ENCODE data around the gene ABAT. TPM values are rescaled to one million over a fixed set of nuclear protein-coding genes. Genes with fewer than 3 reads are reported as not detected.

The ABAT gene
- total and polyA plus RNA-seq, 2 experiments from 2014 or later = 31.2 to 59.1 TPM

DNA sequence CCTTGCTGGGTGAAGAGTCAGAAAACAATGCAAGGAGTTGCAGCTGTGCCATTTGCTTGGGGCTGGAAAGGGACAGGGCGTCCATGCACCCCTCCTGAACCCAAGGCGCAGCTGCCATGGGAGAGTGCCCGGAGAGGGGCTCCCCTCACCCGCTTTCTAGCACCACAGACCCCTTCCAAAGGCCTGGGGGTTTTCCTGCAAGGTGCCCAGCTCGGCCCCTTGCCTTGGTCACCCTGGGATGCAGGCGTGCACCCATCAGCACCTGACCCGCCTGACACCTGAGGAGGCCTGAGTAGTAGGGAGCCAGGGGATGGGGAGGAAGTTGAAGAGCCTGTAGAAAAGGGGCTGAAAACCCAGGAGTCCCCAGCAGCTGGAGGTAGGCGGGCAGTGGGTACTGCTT is 92.8 kb downstream of the ABAT start:
- H3K27me3 ChIP-seq = no peaks in the 10 kb centered on the region
- no peak overlapping the region for H3K4me2 ChIP-seq
- H3K9me3 ChIP-seq (ENCODE audit: low read depth) = no peaks in the 10 kb centered on the region
- H3K9me2 ChIP-seq (replicated peaks; ENCODE audit: insufficient read depth) = no peaks in the 10 kb centered on the region
- no peaks in the 10 kb centered on the region for H3K4me1 ChIP-seq (ENCODE audit: insufficient read depth)
- no peak overlapping the region for H2AFZ ChIP-seq
- no peaks in the 10 kb centered on the region for H3K36me3 ChIP-seq (replicated peaks; ENCODE audit: insufficient read depth, low read depth)
- no peak for DNase-seq (ENCODE audit: low spot score)
- no peaks in the 10 kb centered on the region for H4K20me1 ChIP-seq (ENCODE audit: insufficient read depth, poor library complexity, severe bottlenecking)
- WGBS (ENCODE audit: low lambda C conversion rate, missing lambda C conversion rate) = 94% methylated on average over 8 of the region's 8 CpGs
- no peaks in the 10 kb centered on the region for H3K79me2 ChIP-seq
- H3K4me3 ChIP-seq = no peak overlapping the region
- TF ChIP-seq, protein P1, sequence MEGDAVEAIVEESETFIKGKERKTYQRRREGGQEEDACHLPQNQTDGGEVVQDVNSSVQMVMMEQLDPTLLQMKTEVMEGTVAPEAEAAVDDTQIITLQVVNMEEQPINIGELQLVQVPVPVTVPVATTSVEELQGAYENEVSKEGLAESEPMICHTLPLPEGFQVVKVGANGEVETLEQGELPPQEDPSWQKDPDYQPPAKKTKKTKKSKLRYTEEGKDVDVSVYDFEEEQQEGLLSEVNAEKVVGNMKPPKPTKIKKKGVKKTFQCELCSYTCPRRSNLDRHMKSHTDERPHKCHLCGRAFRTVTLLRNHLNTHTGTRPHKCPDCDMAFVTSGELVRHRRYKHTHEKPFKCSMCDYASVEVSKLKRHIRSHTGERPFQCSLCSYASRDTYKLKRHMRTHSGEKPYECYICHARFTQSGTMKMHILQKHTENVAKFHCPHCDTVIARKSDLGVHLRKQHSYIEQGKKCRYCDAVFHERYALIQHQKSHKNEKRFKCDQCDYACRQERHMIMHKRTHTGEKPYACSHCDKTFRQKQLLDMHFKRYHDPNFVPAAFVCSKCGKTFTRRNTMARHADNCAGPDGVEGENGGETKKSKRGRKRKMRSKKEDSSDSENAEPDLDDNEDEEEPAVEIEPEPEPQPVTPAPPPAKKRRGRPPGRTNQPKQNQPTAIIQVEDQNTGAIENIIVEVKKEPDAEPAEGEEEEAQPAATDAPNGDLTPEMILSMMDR (IDR thresholded peaks at IDR 0.05; ENCODE audit: poor library complexity) = no peak
- TF ChIP-seq EZH2 (IDR thresholded peaks at IDR 0.05; ENCODE audit: borderline replicate concordance) (no peak), EZH2phosphoT487 (IDR thresholded peaks at IDR 0.05; ENCODE audit: low read depth, severe bottlenecking, unreplicated experiment) (no peak)
- no peak overlapping the region for H3K27ac ChIP-seq

DNA sequence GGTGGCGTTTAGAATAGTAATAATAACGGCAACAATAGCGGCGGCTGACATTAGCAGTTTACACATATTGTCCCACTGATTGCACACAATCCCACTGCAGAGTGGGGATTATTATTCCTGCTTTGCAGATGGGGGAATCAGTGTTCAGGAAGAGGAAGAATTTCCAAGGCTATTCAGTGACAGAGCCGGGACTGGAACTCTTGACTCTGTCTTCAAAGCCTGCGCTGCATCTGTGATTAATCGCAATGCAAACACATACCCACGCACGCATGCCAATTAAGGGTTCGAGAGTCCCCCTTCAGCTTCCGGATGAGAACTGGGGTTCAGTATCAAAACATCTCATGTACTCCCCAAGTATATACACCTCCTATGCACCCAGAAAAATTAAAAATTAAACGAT is 93.9 kb downstream of the ABAT start:
- Histone ChIP-seq H3K36me3 (replicated peaks; ENCODE audit: insufficient read depth, low read depth) (no peaks in the 10 kb centered on the region), H3K79me2 (no peaks in the 10 kb centered on the region), H3K4me2 (no peak overlapping the region), H3K4me1 (ENCODE audit: insufficient read depth) (no peaks in the 10 kb centered on the region), H3K27ac (no peak overlapping the region), H3K9me3 (ENCODE audit: low read depth) (no peaks in the 10 kb centered on the region), H4K20me1 (ENCODE audit: insufficient read depth, poor library complexity, severe bottlenecking) (no peaks in the 10 kb centered on the region), H3K4me3 (no peak overlapping the region), H3K27me3 (no peaks in the 10 kb centered on the region), H2AFZ (no peak overlapping the region), H3K9me2 (replicated peaks; ENCODE audit: insufficient read depth) (no peaks in the 10 kb centered on the region)
- 94% methylated on average over 12 of the region's 12 CpGs for WGBS (ENCODE audit: low lambda C conversion rate, missing lambda C conversion rate)
- no peak for DNase-seq (ENCODE audit: low spot score)
- TF ChIP-seq, protein P1 (IDR thresholded peaks at IDR 0.05; ENCODE audit: poor library complexity) = no peak
- TF ChIP-seq EZH2 (IDR thresholded peaks at IDR 0.05; ENCODE audit: borderline replicate concordance) (no peak), EZH2phosphoT487 (IDR thresholded peaks at IDR 0.05; ENCODE audit: low read depth, severe bottlenecking, unreplicated experiment) (no peak)

DNA sequence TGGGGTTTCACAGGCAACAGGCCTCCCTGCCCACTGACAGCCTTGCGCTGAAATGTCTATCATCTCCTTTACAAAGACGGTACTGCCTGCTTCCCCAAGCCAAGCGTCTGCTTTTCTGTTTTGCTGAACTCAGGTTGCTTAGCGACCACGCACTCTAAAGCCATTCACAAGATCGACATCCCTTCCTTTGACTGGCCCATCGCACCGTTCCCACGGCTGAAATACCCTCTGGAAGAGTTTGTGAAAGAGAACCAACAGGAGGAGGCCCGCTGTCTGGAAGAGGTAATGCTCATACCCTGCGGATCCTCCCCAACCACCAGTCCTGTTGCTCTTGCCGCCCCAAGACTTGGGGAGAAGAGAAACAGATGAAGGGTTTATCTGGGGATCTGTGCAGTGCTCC is 94.3 kb downstream of the ABAT start:
- no peaks in the 10 kb centered on the region for H4K20me1 ChIP-seq (ENCODE audit: insufficient read depth, poor library complexity, severe bottlenecking)
- no peak for DNase-seq (ENCODE audit: low spot score)
- no peaks in the 10 kb centered on the region for H3K79me2 ChIP-seq
- no peaks in the 10 kb centered on the region for H3K9me3 ChIP-seq (ENCODE audit: low read depth)
- no peaks in the 10 kb centered on the region for H3K4me1 ChIP-seq (ENCODE audit: insufficient read depth)
- H3K27ac ChIP-seq = no peak overlapping the region
- H3K4me2 ChIP-seq = no peak overlapping the region
- no peaks in the 10 kb centered on the region for H3K9me2 ChIP-seq (replicated peaks; ENCODE audit: insufficient read depth)
- no peak overlapping the region for H3K4me3 ChIP-seq
- no peaks in the 10 kb centered on the region for H3K27me3 ChIP-seq
- no peaks in the 10 kb centered on the region for H3K36me3 ChIP-seq (replicated peaks; ENCODE audit: insufficient read depth, low read depth)
- no peak overlapping the region for H2AFZ ChIP-seq
- TF ChIP-seq EZH2phosphoT487 (IDR thresholded peaks at IDR 0.05; ENCODE audit: low read depth, severe bottlenecking, unreplicated experiment) (no peak), EZH2 (IDR thresholded peaks at IDR 0.05; ENCODE audit: borderline replicate concordance) (no peak)
- TF ChIP-seq, protein P1 (IDR thresholded peaks at IDR 0.05; ENCODE audit: poor library complexity) = no peak
- WGBS (ENCODE audit: low lambda C conversion rate, missing lambda C conversion rate) = 87% methylated on average over 12 of the region's 12 CpGs

DNA sequence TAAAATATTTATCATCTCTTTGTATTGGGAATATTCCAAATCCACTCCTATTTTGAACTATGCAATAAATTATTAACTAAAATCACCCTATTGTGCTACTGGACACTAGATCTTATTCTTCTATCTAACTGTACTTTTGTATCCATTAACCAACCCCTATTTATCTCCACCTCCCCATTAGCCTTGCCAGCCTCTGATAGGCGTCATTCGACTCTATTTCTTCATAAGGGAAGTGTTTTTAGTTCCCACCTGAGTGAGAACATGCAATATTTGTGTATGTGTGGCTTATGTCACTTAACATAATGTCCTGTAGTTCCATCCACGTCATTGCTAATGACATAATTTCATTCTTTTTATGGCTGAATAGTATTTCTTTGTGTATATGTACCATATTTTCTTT is 99.1 kb downstream of the ABAT start:
- Histone ChIP-seq H3K4me1 (ENCODE audit: insufficient read depth) (no peaks in the 10 kb centered on the region), H3K9me3 (ENCODE audit: low read depth) (no peaks in the 10 kb centered on the region), H2AFZ (no peak overlapping the region), H4K20me1 (ENCODE audit: insufficient read depth, poor library complexity, severe bottlenecking) (no peaks in the 10 kb centered on the region), H3K27me3 (no peaks in the 10 kb centered on the region), H3K4me3 (no peak overlapping the region), H3K79me2 (no peaks in the 10 kb centered on the region), H3K9me2 (replicated peaks; ENCODE audit: insufficient read depth) (no peaks in the 10 kb centered on the region), H3K27ac (no peak overlapping the region), H3K36me3 (replicated peaks; ENCODE audit: insufficient read depth, low read depth) (no peaks in the 10 kb centered on the region), H3K4me2 (no peak overlapping the region)
- no peak for DNase-seq (ENCODE audit: low spot score)
- TF ChIP-seq EZH2phosphoT487 (IDR thresholded peaks at IDR 0.05; ENCODE audit: low read depth, severe bottlenecking, unreplicated experiment) = no peak
- TF ChIP-seq, protein P1 (IDR thresholded peaks at IDR 0.05; ENCODE audit: poor library complexity) = no peak
- no peak for TF ChIP-seq EZH2 (IDR thresholded peaks at IDR 0.05; ENCODE audit: borderline replicate concordance)
- 80% methylated on average over 3 of the region's 3 CpGs for WGBS (ENCODE audit: low lambda C conversion rate, missing lambda C conversion rate)
